Measurements from ENCODE around the gene TMCO2.
"Not testable (repeated sequence)": the region's sequence is repeated elsewhere in the genome, so short reads cannot be mapped to it uniquely, and the experiment has no call there.

Gene TMCO2

DNA sequence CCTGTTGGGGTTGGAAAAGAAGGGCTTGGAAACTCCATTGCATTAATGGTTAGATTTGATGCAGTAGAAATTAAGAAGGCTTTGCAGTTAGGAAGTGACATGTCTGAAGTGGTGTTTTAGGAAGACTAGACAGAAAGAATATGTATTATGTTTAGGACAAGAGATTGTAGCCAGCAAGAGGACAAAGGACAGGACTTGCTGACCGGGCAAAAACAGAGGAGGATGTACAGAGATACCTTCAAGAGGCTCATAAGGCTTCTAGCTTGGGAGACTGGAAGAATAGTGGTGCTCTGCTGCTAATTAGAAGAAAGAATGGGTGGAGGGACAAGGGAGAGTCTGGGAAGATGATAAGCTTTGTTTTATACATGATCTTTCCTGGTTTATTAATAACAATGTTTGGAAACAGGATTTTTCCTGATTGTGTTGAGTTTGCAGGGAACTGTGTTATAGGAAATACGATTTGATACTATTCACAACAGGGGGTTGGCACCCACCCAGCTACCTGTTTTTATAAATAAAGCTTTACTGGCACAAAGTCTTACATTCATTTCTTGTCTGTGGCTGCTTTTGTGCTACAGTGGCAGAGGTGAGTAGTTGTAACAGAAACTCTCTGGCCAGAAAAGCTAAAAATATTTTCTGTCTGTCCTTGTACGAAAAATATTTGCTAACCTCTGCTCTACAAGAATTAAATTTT, 37.1 kb upstream of the TMCO2 start:
- Histone ChIP-seq H3K4me2 (ENCODE audit: low read depth, low read length) (no peak overlapping the region), H2AFZ (ENCODE audit: low read length) (no peak overlapping the region), H3K27ac (ENCODE audit: low read length) (no peak overlapping the region), H3K79me2 (ENCODE audit: low read length) (peaks cover 23% of the 10 kb centered on the region), H3F3A (ENCODE audit: insufficient read depth, low read length) (no peaks in the 10 kb centered on the region), H3K9ac (ENCODE audit: low read length) (no peak overlapping the region), H3K4me3 (ENCODE audit: low read length) (no peak overlapping the region), H3K9me2 (replicated peaks; ENCODE audit: insufficient read depth, low read length) (no peaks in the 10 kb centered on the region), H3K4me1 (ENCODE audit: low read length) (no peaks in the 10 kb centered on the region), H3K9me3 (replicated peaks; ENCODE audit: insufficient read depth, low read length) (no peaks in the 10 kb centered on the region), H3K27me3 (replicated peaks; ENCODE audit: insufficient read depth, low read length) (no peaks in the 10 kb centered on the region), H4K20me1 (ENCODE audit: insufficient read depth, low read length) (no peaks in the 10 kb centered on the region), H3K36me3 (replicated peaks; ENCODE audit: insufficient read depth, low read length) (no peaks in the 10 kb centered on the region; the same call in 1 of the 2 replicates)
- TF ChIP-seq EZH2 (optimal IDR thresholded peaks at IDR 0.05; ENCODE audit: low read depth, low read length) (no peak), EZH2phosphoT487 (IDR thresholded peaks at IDR 0.05; ENCODE audit: low read length) (no peak)
- TF ChIP-seq, protein P1, sequence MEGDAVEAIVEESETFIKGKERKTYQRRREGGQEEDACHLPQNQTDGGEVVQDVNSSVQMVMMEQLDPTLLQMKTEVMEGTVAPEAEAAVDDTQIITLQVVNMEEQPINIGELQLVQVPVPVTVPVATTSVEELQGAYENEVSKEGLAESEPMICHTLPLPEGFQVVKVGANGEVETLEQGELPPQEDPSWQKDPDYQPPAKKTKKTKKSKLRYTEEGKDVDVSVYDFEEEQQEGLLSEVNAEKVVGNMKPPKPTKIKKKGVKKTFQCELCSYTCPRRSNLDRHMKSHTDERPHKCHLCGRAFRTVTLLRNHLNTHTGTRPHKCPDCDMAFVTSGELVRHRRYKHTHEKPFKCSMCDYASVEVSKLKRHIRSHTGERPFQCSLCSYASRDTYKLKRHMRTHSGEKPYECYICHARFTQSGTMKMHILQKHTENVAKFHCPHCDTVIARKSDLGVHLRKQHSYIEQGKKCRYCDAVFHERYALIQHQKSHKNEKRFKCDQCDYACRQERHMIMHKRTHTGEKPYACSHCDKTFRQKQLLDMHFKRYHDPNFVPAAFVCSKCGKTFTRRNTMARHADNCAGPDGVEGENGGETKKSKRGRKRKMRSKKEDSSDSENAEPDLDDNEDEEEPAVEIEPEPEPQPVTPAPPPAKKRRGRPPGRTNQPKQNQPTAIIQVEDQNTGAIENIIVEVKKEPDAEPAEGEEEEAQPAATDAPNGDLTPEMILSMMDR (IDR thresholded peaks at IDR 0.05; ENCODE audit: low read length) = no peak
- no peak for DNase-seq

DNA sequence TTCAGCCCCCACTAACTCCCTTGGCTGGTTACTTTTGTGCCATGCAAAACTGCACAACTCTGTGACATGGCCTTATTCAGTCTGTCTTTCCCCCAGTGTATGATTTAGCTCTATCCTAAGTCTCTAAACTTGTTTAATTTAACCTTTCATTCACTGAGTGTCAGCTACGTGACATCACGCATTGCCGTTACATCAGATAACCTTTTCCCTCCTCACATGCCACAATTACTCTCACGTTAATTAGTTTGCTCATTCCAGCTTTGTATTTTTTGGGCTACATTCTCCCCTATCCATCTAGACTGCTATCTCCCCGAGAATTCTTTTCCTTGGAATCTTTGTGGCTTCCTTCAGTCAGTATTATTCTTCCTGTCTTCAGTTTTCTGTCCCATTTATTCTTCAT, 29.4 kb upstream of the TMCO2 start:
- Histone ChIP-seq H3F3A (ENCODE audit: insufficient read depth, low read length) (no peaks in the 10 kb centered on the region), H3K9ac (ENCODE audit: low read length) (no peak overlapping the region), H3K9me3 (replicated peaks; ENCODE audit: insufficient read depth, low read length) (no peaks in the 10 kb centered on the region), H3K4me3 (ENCODE audit: low read length) (no peak overlapping the region), H4K20me1 (ENCODE audit: insufficient read depth, low read length) (no peaks in the 10 kb centered on the region), H3K9me2 (replicated peaks; ENCODE audit: insufficient read depth, low read length) (no peaks in the 10 kb centered on the region), H3K4me2 (ENCODE audit: low read depth, low read length) (no peak overlapping the region), H2AFZ (ENCODE audit: low read length) (no peak overlapping the region), H3K36me3 (replicated peaks; ENCODE audit: insufficient read depth, low read length) (no peaks in the 10 kb centered on the region), H3K79me2 (ENCODE audit: low read length) (no peaks in the 10 kb centered on the region), H3K4me1 (ENCODE audit: low read length) (no peaks in the 10 kb centered on the region), H3K27me3 (replicated peaks; ENCODE audit: insufficient read depth, low read length) (no peaks in the 10 kb centered on the region), H3K27ac (ENCODE audit: low read length) (no peak overlapping the region)
- TF ChIP-seq EZH2phosphoT487 (IDR thresholded peaks at IDR 0.05; ENCODE audit: low read length) = no peak
- no peak for TF ChIP-seq EZH2 (optimal IDR thresholded peaks at IDR 0.05; ENCODE audit: low read depth, low read length)
- TF ChIP-seq, protein P1 (IDR thresholded peaks at IDR 0.05; ENCODE audit: low read length) = no peak
- DNase-seq = no peak

DNA sequence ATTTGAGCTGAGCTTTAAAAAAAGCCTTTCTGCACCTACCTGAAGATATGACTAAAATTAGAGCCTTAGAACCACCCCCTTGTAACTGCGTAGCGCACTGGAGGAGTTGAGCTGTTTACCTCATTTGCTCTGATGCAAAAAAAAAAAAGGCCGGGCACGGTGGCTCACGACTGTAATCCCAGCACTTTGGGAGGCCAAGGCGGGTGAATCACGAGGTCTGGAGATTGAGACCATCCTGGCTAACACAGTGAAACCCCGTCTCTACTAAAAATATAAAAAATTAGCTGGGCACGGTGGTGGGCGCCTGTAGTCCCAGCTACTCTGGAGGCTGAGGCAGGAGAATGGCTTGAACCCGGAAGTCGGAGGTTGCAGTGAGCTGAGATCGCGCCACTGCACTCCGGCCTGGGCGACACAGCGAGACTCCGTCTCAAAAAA, 26.2 kb upstream of the TMCO2 start:
- not testable (repeated sequence) for H3K9me3 ChIP-seq (replicated peaks; ENCODE audit: insufficient read depth, low read length); H3K4me1 ChIP-seq (ENCODE audit: low read length); H3K9ac ChIP-seq (ENCODE audit: low read length); H3K9me2 ChIP-seq (replicated peaks; ENCODE audit: insufficient read depth, low read length); H3K4me3 ChIP-seq (ENCODE audit: low read length); H3K27me3 ChIP-seq (replicated peaks; ENCODE audit: insufficient read depth, low read length); H3K27ac ChIP-seq (ENCODE audit: low read length); H3K4me2 ChIP-seq (ENCODE audit: low read depth, low read length); DNase-seq; H4K20me1 ChIP-seq (ENCODE audit: insufficient read depth, low read length); H3F3A ChIP-seq (ENCODE audit: insufficient read depth, low read length); H3K79me2 ChIP-seq (ENCODE audit: low read length); H3K36me3 ChIP-seq (replicated peaks; ENCODE audit: insufficient read depth, low read length); H2AFZ ChIP-seq (ENCODE audit: low read length)

DNA sequence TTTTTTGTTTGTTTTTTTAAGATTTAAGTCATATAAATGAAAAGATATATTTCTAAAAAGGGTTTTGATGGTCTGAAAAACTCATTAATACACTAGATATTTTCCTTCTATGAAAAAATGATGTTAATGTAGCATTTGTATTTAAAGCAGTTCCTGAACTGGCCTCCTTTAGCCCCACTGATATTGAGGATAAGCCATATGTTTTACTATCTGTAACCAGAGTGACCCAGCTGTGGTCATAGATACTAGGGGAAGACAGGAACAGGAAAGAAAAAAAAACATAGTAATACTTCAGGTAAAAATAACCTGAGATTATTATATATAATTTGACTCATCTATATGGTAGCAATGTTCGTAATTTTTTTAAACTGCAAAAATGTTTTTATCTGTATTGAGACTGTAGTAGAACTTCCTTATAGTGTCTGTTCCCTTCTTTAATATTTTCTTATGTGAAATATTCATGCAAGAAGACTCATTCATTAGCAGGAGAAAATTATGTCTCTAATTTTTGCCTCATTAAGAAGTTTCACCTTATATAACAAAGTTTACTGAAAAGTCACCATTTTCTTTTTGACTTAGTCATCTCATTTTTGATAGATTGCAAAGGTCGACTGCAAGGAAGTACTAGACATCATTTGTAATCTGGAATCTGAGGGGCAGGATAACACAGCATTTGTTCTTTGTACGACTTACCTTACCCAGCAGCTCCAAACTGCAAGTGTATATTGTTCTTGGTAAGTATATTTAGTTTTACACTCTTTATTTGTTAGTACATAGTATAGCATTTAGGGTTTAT, 25.6 kb upstream of the TMCO2 start:
- TF ChIP-seq EZH2phosphoT487 (IDR thresholded peaks at IDR 0.05; ENCODE audit: low read length) (no peak), EZH2 (optimal IDR thresholded peaks at IDR 0.05; ENCODE audit: low read depth, low read length) (no peak)
- TF ChIP-seq, protein P1 (IDR thresholded peaks at IDR 0.05; ENCODE audit: low read length) = no peak
- Histone ChIP-seq H4K20me1 (ENCODE audit: insufficient read depth, low read length) (no peaks in the 10 kb centered on the region), H3K27ac (ENCODE audit: low read length) (no peak overlapping the region), H3K9me3 (replicated peaks; ENCODE audit: insufficient read depth, low read length) (no peaks in the 10 kb centered on the region), H3K36me3 (replicated peaks; ENCODE audit: insufficient read depth, low read length) (no peaks in the 10 kb centered on the region), H3K79me2 (ENCODE audit: low read length) (no peaks in the 10 kb centered on the region), H2AFZ (ENCODE audit: low read length) (no peak overlapping the region), H3K9ac (ENCODE audit: low read length) (no peak overlapping the region), H3K4me3 (ENCODE audit: low read length) (no peak overlapping the region), H3F3A (ENCODE audit: insufficient read depth, low read length) (no peaks in the 10 kb centered on the region), H3K27me3 (replicated peaks; ENCODE audit: insufficient read depth, low read length) (no peaks in the 10 kb centered on the region), H3K9me2 (replicated peaks; ENCODE audit: insufficient read depth, low read length) (no peaks in the 10 kb centered on the region), H3K4me2 (ENCODE audit: low read depth, low read length) (no peak overlapping the region), H3K4me1 (ENCODE audit: low read length) (no peaks in the 10 kb centered on the region)
- DNase-seq = no peak
